GM12865 (cell line): Measurements from ENCODE around the gene SDF4.

Source experiments
- DNase-seq: peaks from one replicate; pipeline ENCODE4 v3.0.0; 2010; ENCODE audit warnings: low read depth
- H3K4me3 ChIP-seq: 2 replicates; pipeline ENCODE4 v1.5.1; 2011; ENCODE audit warnings: mild to moderate bottlenecking, low read depth, low read length, control low read depth
- TF ChIP-seq, protein P1 (sequence below): IDR thresholded peaks from 2 replicates; pipeline ENCODE4 v1.5.1; 2011; ENCODE audit warnings: low read length, control low read depth, low read depth, inconsistent platforms; ENCODE audit not compliant: insufficient read depth; ENCODE audit errors: missing control alignments

SDF4 gene

GRCh38 chr1:1238702-1239178 is 6.9 kb upstream of the SDF4 start:
- no peak overlapping the region for H3K4me3 ChIP-seq
- TF ChIP-seq, protein P1, sequence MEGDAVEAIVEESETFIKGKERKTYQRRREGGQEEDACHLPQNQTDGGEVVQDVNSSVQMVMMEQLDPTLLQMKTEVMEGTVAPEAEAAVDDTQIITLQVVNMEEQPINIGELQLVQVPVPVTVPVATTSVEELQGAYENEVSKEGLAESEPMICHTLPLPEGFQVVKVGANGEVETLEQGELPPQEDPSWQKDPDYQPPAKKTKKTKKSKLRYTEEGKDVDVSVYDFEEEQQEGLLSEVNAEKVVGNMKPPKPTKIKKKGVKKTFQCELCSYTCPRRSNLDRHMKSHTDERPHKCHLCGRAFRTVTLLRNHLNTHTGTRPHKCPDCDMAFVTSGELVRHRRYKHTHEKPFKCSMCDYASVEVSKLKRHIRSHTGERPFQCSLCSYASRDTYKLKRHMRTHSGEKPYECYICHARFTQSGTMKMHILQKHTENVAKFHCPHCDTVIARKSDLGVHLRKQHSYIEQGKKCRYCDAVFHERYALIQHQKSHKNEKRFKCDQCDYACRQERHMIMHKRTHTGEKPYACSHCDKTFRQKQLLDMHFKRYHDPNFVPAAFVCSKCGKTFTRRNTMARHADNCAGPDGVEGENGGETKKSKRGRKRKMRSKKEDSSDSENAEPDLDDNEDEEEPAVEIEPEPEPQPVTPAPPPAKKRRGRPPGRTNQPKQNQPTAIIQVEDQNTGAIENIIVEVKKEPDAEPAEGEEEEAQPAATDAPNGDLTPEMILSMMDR: no peak
- DNase-seq: no peak

DNA sequence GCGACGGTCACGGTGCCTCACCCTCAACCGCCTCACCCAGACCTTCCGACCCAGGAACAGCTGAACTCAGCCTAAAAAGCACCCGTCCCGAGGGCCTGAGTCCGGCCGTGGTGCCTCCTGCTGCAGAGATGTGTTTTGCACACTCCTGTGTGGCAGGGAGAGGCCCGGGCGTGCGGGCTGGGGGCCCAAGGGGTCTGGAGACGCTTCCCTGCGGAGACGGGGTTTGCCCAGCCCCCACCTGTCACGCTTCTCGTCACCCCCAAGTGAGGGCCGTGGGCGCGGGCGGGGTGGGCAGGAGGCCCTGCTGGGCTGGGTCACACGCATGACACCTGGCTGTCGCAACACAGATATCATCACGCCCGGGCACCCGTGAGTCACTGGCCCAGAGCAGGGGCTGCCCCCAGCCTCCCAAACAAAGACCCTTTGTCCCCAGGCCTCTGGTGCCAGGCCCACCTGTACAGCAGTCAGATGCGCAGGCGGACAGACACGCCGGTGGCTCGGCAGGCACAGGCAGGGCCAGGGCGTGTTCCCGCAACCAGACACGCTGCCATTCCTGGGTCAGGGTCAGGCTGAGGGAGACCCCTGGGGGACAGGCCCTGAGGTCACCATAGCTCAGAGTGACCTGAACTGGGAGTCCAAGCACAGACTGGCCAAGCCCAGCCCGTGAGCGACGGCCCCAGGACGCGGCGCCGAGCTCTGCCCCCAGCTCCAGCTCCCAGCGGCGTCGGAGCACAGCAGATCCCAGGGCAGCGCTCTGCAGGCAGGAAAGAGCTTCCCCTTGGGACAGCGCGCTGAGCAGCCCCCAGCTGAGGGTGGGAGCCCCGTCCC is 6.3 kb upstream of the SDF4 start:
- TF ChIP-seq, protein P1: no peak
- H3K4me3 ChIP-seq: no peak overlapping the region
- DNase-seq: no peak

- TF ChIP-seq, protein P1: no peak
- H3K4me3 ChIP-seq: no peak overlapping the region
- no peak for DNase-seq
Measured at GRCh38 chr1:1236945-1237873, 5.4 kb upstream of the SDF4 start.

- H3K4me3 ChIP-seq: no peak overlapping the region
- no peak for DNase-seq
- TF ChIP-seq, protein P1: no peak
Measured at GRCh38 chr1:1236176-1236763, 4.5 kb upstream of the SDF4 start.

DNA sequence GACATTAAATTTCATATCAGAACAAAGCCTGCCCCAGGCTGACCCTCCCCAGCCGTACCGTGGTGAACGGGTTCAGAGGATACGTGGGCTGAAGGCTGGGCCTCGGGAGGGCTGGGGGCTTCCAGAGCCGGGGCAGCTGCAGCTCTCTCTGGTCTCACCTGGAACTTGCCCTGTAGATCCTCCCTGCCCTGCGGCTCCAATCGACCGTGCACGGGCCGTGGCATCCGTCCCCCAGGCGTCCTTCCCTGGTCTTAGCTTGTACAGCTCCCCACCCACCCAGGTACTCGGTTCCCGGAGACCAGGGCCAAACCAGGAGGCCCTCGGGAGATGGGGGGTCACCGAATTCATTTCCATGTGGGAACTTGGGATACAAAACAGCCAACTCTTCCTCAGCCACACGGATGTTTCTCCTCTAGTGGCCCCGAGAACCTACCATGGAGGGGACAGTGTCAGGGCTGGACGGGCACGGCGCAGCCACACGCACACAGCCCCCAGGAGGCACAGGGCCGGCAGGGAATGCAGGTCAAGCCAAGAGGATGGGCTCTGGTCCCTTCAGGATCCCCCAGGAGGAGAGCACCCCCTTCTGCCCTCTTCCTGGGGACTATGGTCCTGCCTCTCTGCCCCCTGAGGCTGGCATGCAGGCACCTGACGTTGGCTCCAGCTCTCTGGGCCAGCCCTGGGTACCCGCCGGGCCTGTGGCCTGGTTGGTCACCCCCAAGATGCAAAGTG is 3.4 kb upstream of the SDF4 start:
- DNase-seq: no peak
- TF ChIP-seq, protein P1: no peak
- no peak overlapping the region for H3K4me3 ChIP-seq

- TF ChIP-seq, protein P1: no peak
- DNase-seq: no peak
- H3K4me3 ChIP-seq: no peak overlapping the region
Measured at GRCh38 chr1:1234180-1234808, 2.5 kb upstream of the SDF4 start.
